Panc1 (cell line): Measurements from ENCODE around the gene ACP7. TPM values are rescaled to one million over a fixed set of nuclear protein-coding genes. Genes with fewer than 3 reads are reported as not detected.

Experiments used
- ATAC-seq: fragments of 200-7000 bp; cut with Tn5 transposase; 2 replicates; pipeline ENCODE4 v1.9.1; 2020; ENCODE audit warnings: mild to moderate bottlenecking, moderate library complexity
- BruUV-seq: library from RNA; stranded (reverse); fragments of 400-500 nt; replicated peaks from 2 replicates; lab custom pipeline; 2021; lab: Mats Ljungman, UMichigan
- CTCF ChIA-PET: fragments of 300-600 bp; sonication (Branson Sonifier 250); formaldehyde crosslinking; loops from one replicate; lab custom pipeline; 2022; ENCODE audit warnings: antibody characterized with exemption; lab: Charles Lee
- POLR2A ChIA-PET: fragments of 300-600 bp; sonication (Branson Sonifier 250); formaldehyde crosslinking; loops from one replicate; lab custom pipeline; 2022; ENCODE audit warnings: antibody characterized with exemption; lab: Charles Lee
- DNase-seq: peaks from one replicate; pipeline ENCODE4 v3.0.0-alpha.2; 2010; ENCODE audit warnings: low read depth, low spot score
- H3K27ac ChIP-seq: 2 replicates; pipeline ENCODE4 v1.5.1; 2011; ENCODE audit warnings: mild to moderate bottlenecking, low read length, inconsistent platforms
- H3K27me3 ChIP-seq: fragments of 200-500 bp; sonication (Bioruptor generic); 2 replicates; pipeline ENCODE4 v1.6.0; 2014; ENCODE audit warnings: low read length, inconsistent platforms; ENCODE audit not compliant: control insufficient read depth, insufficient read depth
- H3K36me3 ChIP-seq: fragments of 200-500 bp; sonication (Bioruptor generic); 2 replicates; pipeline ENCODE4 v1.5.1; 2014; ENCODE audit warnings: inconsistent platforms, mild to moderate bottlenecking, low read length, moderate library complexity; ENCODE audit not compliant: control insufficient read depth, insufficient read depth
- H3K4me1 ChIP-seq: 2 replicates; pipeline ENCODE4 v1.5.1; 2011; ENCODE audit warnings: inconsistent platforms, mild to moderate bottlenecking, low read length, moderate library complexity; ENCODE audit not compliant: control insufficient read depth, insufficient read depth
- H3K4me3 ChIP-seq, 2 experiments: 2 replicates each; pipeline ENCODE4 v1.5.1; 2011 to 2012; ENCODE audit warnings: low read depth in 2 of 2, low read length in 2 of 2, mild to moderate bottlenecking in 2 of 2, inconsistent platforms in 1 of 2, moderate library complexity in 1 of 2
- H3K9me3 ChIP-seq: fragments of 200-500 bp; sonication (Bioruptor generic); 2 replicates; pipeline ENCODE4 v1.5.1; 2014; ENCODE audit warnings: low read depth, mild to moderate bottlenecking, inconsistent platforms, low read length, moderate library complexity; ENCODE audit not compliant: control insufficient read depth, insufficient read depth
- CTCF ChIP-seq: fragments of 450-650 bp; IDR thresholded peaks from 2 replicates; pipeline ENCODE4 v1.5.1; 2017; ENCODE audit warnings: mild to moderate bottlenecking
- POLR2AphosphoS5 ChIP-seq: IDR thresholded peaks from 2 replicates; pipeline ENCODE4 v1.6.1; 2012; ENCODE audit warnings: mild to moderate bottlenecking, low read depth, low read length, moderate library complexity
- REST ChIP-seq, 2 experiments: IDR thresholded peaks; 2 replicates each; pipeline ENCODE4 v1.6.1; 2011 to 2012; ENCODE audit warnings: low read depth in 2 of 2, control low read depth in 1 of 2, low read length in 1 of 2, mild to moderate bottlenecking in 1 of 2, moderate library complexity in 1 of 2; ENCODE audit not compliant: insufficient read depth in 1 of 2
- SIN3A ChIP-seq: IDR thresholded peaks from 2 replicates; pipeline ENCODE4 v1.6.1; 2012; ENCODE audit warnings: low read depth, mild to moderate bottlenecking, low read length, moderate library complexity, borderline replicate concordance; ENCODE audit not compliant: insufficient read depth
- TCF7L2 ChIP-seq: IDR thresholded peaks from 2 replicates; pipeline ENCODE4 v1.6.1; 2011; ENCODE audit warnings: mild to moderate bottlenecking, low read depth, low read length, inconsistent platforms
- in situ Hi-C: cut with HindIII; loops from 2 replicates; pipeline ENCODE4 v1.10.0; 2016; ENCODE audit warnings: low sequenced_read_pairs, low pct_unique_long_range_greater_than_20kb
- intact Hi-C: fragments of 100-400 bp; cut with micrococcal nuclease; formaldehyde crosslinking; loops from one replicate; pipeline ENCODE4 v1.10.0; 2022; ENCODE audit not compliant: unreplicated experiment
- total RNA-seq: library from RNA; stranded (reverse); gene quantifications from one replicate; pipeline ENCODE4 v1.2.1, GENCODE V29; 2021; ENCODE audit not compliant: unreplicated experiment

The ACP7 gene
- total RNA-seq, 1 experiment from 2014 or later, result 10.3 TPM

- DNase-seq, result no peak
- Histone ChIP-seq H3K9me3 (no peaks in the 10 kb centered on the region), H3K4me1 (peaks cover 11% of the 10 kb centered on the region; the same call in 1 of the 2 replicates), H3K27me3 (no peaks in the 10 kb centered on the region), H3K36me3 (no peaks in the 10 kb centered on the region), H3K27ac (no peak overlapping the region), H3K4me3 (no peak overlapping the region)
- in situ Hi-C loops (loop anchor here (10.0 kb wide), 2 partner anchors 55 kb away; no protein-coding TSS in a partner anchor), intact Hi-C loops (no loop called here)
- CTCF ChIA-PET, result interaction anchor here (1.4 kb wide), 1 partner anchor 10 kb away, joined by 6 read pairs; no protein-coding TSS in a partner anchor
- POLR2A ChIA-PET, result interaction anchor here (0.6 kb wide), 4 partner anchors 11 to 156 kb away, joined by 4 to 8 read pairs (median 6); no protein-coding TSS in a partner anchor
- no peak for ATAC-seq
- no peak for TF ChIP-seq REST (IDR thresholded peaks at IDR 0.05; ENCODE audit: insufficient read depth in 1 of 2, low read depth in 2 of 2, low read length in 1 of 2)
- no peak for TF ChIP-seq CTCF
- no peak for TF ChIP-seq SIN3A
- no peak for TF ChIP-seq TCF7L2
- TF ChIP-seq POLR2AphosphoS5, result no peak
- BruUV-seq, result no TSS peak
Observed at GRCh38 chr19:39119830-39120229, 35.7 kb downstream of the ACP7 start.

- BruUV-seq, result no TSS peak
- intact Hi-C loops (loop anchor here (1.0 to 2.0 kb wide), 3 partner anchors 64 to 289 kb away; partner anchors contain the start of gene PLEKHG2), in situ Hi-C loops (no loop called here)
- peaks cover 22% of the 10 kb centered on the region for H3K4me1 ChIP-seq
- POLR2A ChIA-PET, result interaction anchor here (0.7 kb wide), 2 partner anchors 37 to 313 kb away, joined by 4 to 9 read pairs; partner anchors contain the start of gene RPS16
- ATAC-seq (no peak), DNase-seq (no peak)
- H3K4me3 ChIP-seq, result no peak overlapping the region
- CTCF ChIA-PET, result interaction anchor here (0.6 to 1.6 kb wide), 11 partner anchors 27 to 286 kb away, joined by 3 to 16 read pairs (median 4); partner anchors contain the start of gene FBXO27
- TF ChIP-seq POLR2AphosphoS5, result no peak
- no peak for TF ChIP-seq SIN3A
- no peak for TF ChIP-seq CTCF
- no peak for TF ChIP-seq REST (IDR thresholded peaks at IDR 0.05; ENCODE audit: insufficient read depth in 1 of 2, low read depth in 2 of 2, low read length in 1 of 2)
- no peak for TF ChIP-seq TCF7L2
- H3K27ac ChIP-seq, result no peak overlapping the region
- no peaks in the 10 kb centered on the region for H3K9me3 ChIP-seq
- no peaks in the 10 kb centered on the region for H3K27me3 ChIP-seq
- H3K36me3 ChIP-seq, result no peaks in the 10 kb centered on the region
Observed at GRCh38 chr19:39122934-39123731, 39.0 kb downstream of the ACP7 start.
